ENCODE measurements around the gene MCFD2. TPM values are rescaled to one million over a fixed set of nuclear protein-coding genes. Genes with fewer than 3 reads are reported as not detected.

The MCFD2 gene
- total RNA-seq, 2 experiments from 2014 or later, result 30.5 to 35.8 TPM

- no peak for ATAC-seq
- Mint-ChIP-seq H3K36me3 (peaks cover 31% of the 10 kb centered on the region), H3K9me3 (ENCODE audit: low read depth) (no peaks in the 10 kb centered on the region), H3K4me3 (no peak overlapping the region), H3K27ac (no peak overlapping the region), H3K27me3 (no peaks in the 10 kb centered on the region), H3K4me1 (peaks cover 20% of the 10 kb centered on the region)
- CTCF ChIA-PET, result no interaction called here
- DNase-seq, result no peak
Measured at GRCh38 chr2:46950314-46950713, 34.7 kb upstream of the MCFD2 start.

GRCh38 chr2:46947841-46948240, 32.2 kb upstream of the MCFD2 start:
- H3K27ac Mint-ChIP-seq, result no peak overlapping the region

GRCh38 chr2:46945671-46946070, 30.1 kb upstream of the MCFD2 start:
- H3K27ac Mint-ChIP-seq, result peak overlapping the region; percentile 60
- CTCF ChIA-PET, result interaction anchor here (1.5 kb wide), 1 partner anchor 12 kb away, joined by 4 read pairs; no protein-coding TSS in a partner anchor
- no peak for DNase-seq
- H3K27me3 Mint-ChIP-seq, result no peaks in the 10 kb centered on the region
- H3K9me3 Mint-ChIP-seq (ENCODE audit: low read depth), result no peaks in the 10 kb centered on the region
- H3K36me3 Mint-ChIP-seq, result peaks cover 15% of the 10 kb centered on the region
- H3K4me3 Mint-ChIP-seq, result no peak overlapping the region
- no peak for ATAC-seq
- H3K4me1 Mint-ChIP-seq, result peaks cover 42% of the 10 kb centered on the region

More at GRCh38 chr2:46947841-46948240, 32.2 kb upstream of the MCFD2 start:
- H3K4me1 Mint-ChIP-seq, result peaks cover 38% of the 10 kb centered on the region
- H3K4me3 Mint-ChIP-seq, result no peak overlapping the region
- DNase-seq (no peak), ATAC-seq (no peak)
- H3K27me3 Mint-ChIP-seq, result no peaks in the 10 kb centered on the region
- H3K9me3 Mint-ChIP-seq (ENCODE audit: low read depth), result no peaks in the 10 kb centered on the region
- CTCF ChIA-PET, result no interaction called here
- H3K36me3 Mint-ChIP-seq, result peaks cover 26% of the 10 kb centered on the region

GRCh38 chr2:46943881-46944798, 28.5 kb upstream of the MCFD2 start:
- Mint-ChIP-seq H3K27ac (peak overlapping the region; percentile 98), H3K27me3 (no peaks in the 10 kb centered on the region), H3K36me3 (peaks cover 10% of the 10 kb centered on the region), H3K4me1 (peaks cover 51% of the 10 kb centered on the region), H3K9me3 (ENCODE audit: low read depth) (no peaks in the 10 kb centered on the region), H3K4me3 (peak overlapping the region; percentile 92)
- CTCF ChIA-PET, result interaction anchor here (0.6 to 1.5 kb wide), 5 partner anchors 11 to 45 kb away, joined by 3 to 4 read pairs (median 3); no protein-coding TSS in a partner anchor
- ATAC-seq (peak; percentile 57), DNase-seq (peak; percentile 87)

GRCh38 chr2:46942891-46943626, 27.5 kb upstream of the MCFD2 start:
- peaks cover 46% of the 10 kb centered on the region for H3K4me1 Mint-ChIP-seq
- no peak for DNase-seq
- H3K36me3 Mint-ChIP-seq, result peaks cover 10% of the 10 kb centered on the region
- CTCF ChIA-PET, result interaction anchor here (0.6 to 1.2 kb wide), 5 partner anchors 15 to 46 kb away, joined by 3 to 4 read pairs (median 3); no protein-coding TSS in a partner anchor
- ATAC-seq, result no peak
- H3K9me3 Mint-ChIP-seq (ENCODE audit: low read depth), result no peaks in the 10 kb centered on the region
- peak overlapping the region; percentile 98 for H3K27ac Mint-ChIP-seq
- no peaks in the 10 kb centered on the region for H3K27me3 Mint-ChIP-seq
- peak overlapping the region; percentile 92 for H3K4me3 Mint-ChIP-seq

- H3K36me3 Mint-ChIP-seq, result peaks cover 10% of the 10 kb centered on the region
- CTCF ChIA-PET, result interaction anchor here (1.2 kb wide), 1 partner anchor 20 kb away, joined by 4 read pairs; no protein-coding TSS in a partner anchor
- peak overlapping the region; percentile 92 for H3K4me3 Mint-ChIP-seq
- peaks cover 45% of the 10 kb centered on the region for H3K4me1 Mint-ChIP-seq
- DNase-seq (peak; percentile 83), ATAC-seq (peak; percentile 54)
- no peaks in the 10 kb centered on the region for H3K27me3 Mint-ChIP-seq
- H3K9me3 Mint-ChIP-seq (ENCODE audit: low read depth), result no peaks in the 10 kb centered on the region
- H3K27ac Mint-ChIP-seq, result peak overlapping the region; percentile 98
Measured at GRCh38 chr2:46942143-46942526, 26.5 kb upstream of the MCFD2 start.

- Mint-ChIP-seq H3K9me3 (ENCODE audit: low read depth) (no peaks in the 10 kb centered on the region), H3K4me3 (peak overlapping the region; percentile 82), H3K4me1 (peaks cover 31% of the 10 kb centered on the region), H3K27me3 (no peaks in the 10 kb centered on the region), H3K36me3 (peaks cover 2% of the 10 kb centered on the region), H3K27ac (peak overlapping the region; percentile 36)
- no peak for DNase-seq
- CTCF ChIA-PET, result interaction anchor here (1.5 kb wide), 1 partner anchor 16 kb away, joined by 3 read pairs; no protein-coding TSS in a partner anchor
- ATAC-seq, result no peak
Measured at GRCh38 chr2:46939626-46940359, 24.2 kb upstream of the MCFD2 start.

- CTCF ChIA-PET, result interaction anchor here (0.7 to 2.9 kb wide), 4 partner anchors 13 to 51 kb away, joined by 3 to 17 read pairs (median 6); no protein-coding TSS in a partner anchor
- peaks cover 12% of the 10 kb centered on the region for H3K4me1 Mint-ChIP-seq
- H3K9me3 Mint-ChIP-seq (ENCODE audit: low read depth), result no peaks in the 10 kb centered on the region
- ATAC-seq (no peak), DNase-seq (no peak)
- H3K27me3 Mint-ChIP-seq, result no peaks in the 10 kb centered on the region
- no peak overlapping the region for H3K4me3 Mint-ChIP-seq
- H3K27ac Mint-ChIP-seq, result no peak overlapping the region
- H3K36me3 Mint-ChIP-seq, result peaks cover 2% of the 10 kb centered on the region
Measured at GRCh38 chr2:46937471-46937901, 21.9 kb upstream of the MCFD2 start.

- Mint-ChIP-seq H3K4me1 (peaks cover 10% of the 10 kb centered on the region), H3K27ac (no peak overlapping the region), H3K4me3 (no peak overlapping the region), H3K9me3 (ENCODE audit: low read depth) (no peaks in the 10 kb centered on the region), H3K36me3 (peaks cover 2% of the 10 kb centered on the region), H3K27me3 (no peaks in the 10 kb centered on the region)
- ATAC-seq (no peak), DNase-seq (no peak)
- CTCF ChIA-PET, result interaction anchor here (0.7 to 2.9 kb wide), 4 partner anchors 12 to 52 kb away, joined by 3 to 17 read pairs (median 6); no protein-coding TSS in a partner anchor
Measured at GRCh38 chr2:46936566-46936965, 21.0 kb upstream of the MCFD2 start.

GRCh38 chr2:46935071-46935470, 19.5 kb upstream of the MCFD2 start:
- H3K27ac Mint-ChIP-seq, result no peak overlapping the region
- H3K36me3 Mint-ChIP-seq, result peaks cover 4% of the 10 kb centered on the region
- H3K9me3 Mint-ChIP-seq (ENCODE audit: low read depth), result no peaks in the 10 kb centered on the region
- H3K4me3 Mint-ChIP-seq, result no peak overlapping the region
- DNase-seq (no peak), ATAC-seq (no peak)
- H3K27me3 Mint-ChIP-seq, result no peaks in the 10 kb centered on the region
- H3K4me1 Mint-ChIP-seq, result peaks cover 6% of the 10 kb centered on the region
- CTCF ChIA-PET, result interaction anchor here (0.7 to 2.9 kb wide), 3 partner anchors 13 to 48 kb away, joined by 3 to 17 read pairs (median 4); no protein-coding TSS in a partner anchor

- no peaks in the 10 kb centered on the region for H3K4me1 Mint-ChIP-seq
- CTCF ChIA-PET, result interaction anchor here (3.1 kb wide), 1 partner anchor 11 kb away, joined by 15 read pairs; no protein-coding TSS in a partner anchor
- no peak for DNase-seq
- no peaks in the 10 kb centered on the region for H3K27me3 Mint-ChIP-seq
- peaks cover 8% of the 10 kb centered on the region for H3K9me3 Mint-ChIP-seq (ENCODE audit: low read depth)
- no peak overlapping the region for H3K4me3 Mint-ChIP-seq
- no peak overlapping the region for H3K27ac Mint-ChIP-seq
- peaks cover 24% of the 10 kb centered on the region for H3K36me3 Mint-ChIP-seq
- ATAC-seq, result no peak
Measured at GRCh38 chr2:46929612-46930011, 14.0 kb upstream of the MCFD2 start.

- Mint-ChIP-seq H3K27me3 (no peaks in the 10 kb centered on the region), H3K4me1 (peaks cover 14% of the 10 kb centered on the region), H3K9me3 (ENCODE audit: low read depth) (peaks cover 8% of the 10 kb centered on the region), H3K4me3 (no peak overlapping the region), H3K27ac (no peak overlapping the region), H3K36me3 (peaks cover 24% of the 10 kb centered on the region)
- CTCF ChIA-PET, result interaction anchor here (0.5 to 3.1 kb wide), 3 partner anchors 8 to 372 kb away, joined by 3 to 15 read pairs (median 5); no protein-coding TSS in a partner anchor
- ATAC-seq (no peak), DNase-seq (no peak)
Measured at GRCh38 chr2:46926863-46927262, 11.3 kb upstream of the MCFD2 start.

Data from activated CD8-positive, alpha-beta memory T cell treated with anti-CD3 and anti-CD28 coated beads, Interleukin-2, amount 10 ng/mL, durations not matched to agents 7 days and 5 days (primary cell).